Activated naive CD4-positive, alpha-beta T cell treated with anti-CD3 and anti-CD28 coated beads, Interleukin-2, amount 50 U/mL, for 24 hours (primary cell): ENCODE data around the gene KAT7.
"Not testable (repeated sequence)": the region's sequence is repeated elsewhere in the genome, so short reads cannot be mapped to it uniquely, and the experiment has no call there.

ENCODE experiments used
- H3K27ac Mint-ChIP-seq: one replicate; pipeline ENCODE4 v1.8.0; 2021; ENCODE audit warnings: mild to moderate bottlenecking, mixed read lengths
- H3K27me3 Mint-ChIP-seq: one replicate; pipeline ENCODE4 v1.8.0; 2021; ENCODE audit warnings: mixed read lengths
- H3K36me3 Mint-ChIP-seq: one replicate; pipeline ENCODE4 v1.8.0; 2021; ENCODE audit warnings: mixed read lengths
- H3K4me1 Mint-ChIP-seq: one replicate; pipeline ENCODE4 v1.8.0; 2021; ENCODE audit warnings: mixed read lengths
- H3K4me3 Mint-ChIP-seq: one replicate; pipeline ENCODE4 v1.8.0; 2021; ENCODE audit warnings: mild to moderate bottlenecking, mixed read lengths
- H3K9me3 Mint-ChIP-seq: one replicate; pipeline ENCODE4 v1.8.0; 2021; ENCODE audit warnings: mixed read lengths

Gene KAT7

GRCh38 chr17:49756323-49757150 is 31.9 kb upstream of the KAT7 start:
- no peaks in the 10 kb centered on the region for H3K27me3 Mint-ChIP-seq
- peaks cover 87% of the 10 kb centered on the region for H3K4me1 Mint-ChIP-seq
- peak overlapping the region; percentile 72 for H3K27ac Mint-ChIP-seq
- peak overlapping the region; percentile 33 for H3K4me3 Mint-ChIP-seq
- peaks cover 5% of the 10 kb centered on the region for H3K36me3 Mint-ChIP-seq
- H3K9me3 Mint-ChIP-seq = no peaks in the 10 kb centered on the region

- peaks cover 91% of the 10 kb centered on the region for H3K4me1 Mint-ChIP-seq
Measured at GRCh38 chr17:49757151-49757777, 31.2 kb upstream of the KAT7 start.

GRCh38 chr17:49758464-49759010 is 29.9 kb upstream of the KAT7 start:
- H3K4me3 Mint-ChIP-seq, H3K36me3 Mint-ChIP-seq, H3K27me3 Mint-ChIP-seq, H3K9me3 Mint-ChIP-seq: not testable (repeated sequence)
- Mint-ChIP-seq H3K27ac (peak overlapping the region; percentile 17), H3K4me1 (peaks cover 88% of the 10 kb centered on the region)

More at GRCh38 chr17:49757151-49757777, 31.2 kb upstream of the KAT7 start:
- no peaks in the 10 kb centered on the region for H3K9me3 Mint-ChIP-seq
- H3K27me3 Mint-ChIP-seq = no peaks in the 10 kb centered on the region
- no peak overlapping the region for H3K4me3 Mint-ChIP-seq
- H3K36me3 Mint-ChIP-seq = peaks cover 5% of the 10 kb centered on the region
- H3K27ac Mint-ChIP-seq = peak overlapping the region; percentile 72

GRCh38 chr17:49759203-49759602 is 29.3 kb upstream of the KAT7 start:
- peaks cover 83% of the 10 kb centered on the region for H3K4me1 Mint-ChIP-seq
- no peaks in the 10 kb centered on the region for H3K9me3 Mint-ChIP-seq
- no peak overlapping the region for H3K4me3 Mint-ChIP-seq
- peaks cover 5% of the 10 kb centered on the region for H3K36me3 Mint-ChIP-seq
- no peaks in the 10 kb centered on the region for H3K27me3 Mint-ChIP-seq
- peak overlapping the region; percentile 90 for H3K27ac Mint-ChIP-seq

- peak overlapping the region; percentile 90 for H3K27ac Mint-ChIP-seq
- no peaks in the 10 kb centered on the region for H3K27me3 Mint-ChIP-seq
Measured at GRCh38 chr17:49760296-49760695, 28.2 kb upstream of the KAT7 start.

GRCh38 chr17:49760932-49761558 is 27.4 kb upstream of the KAT7 start:
- Mint-ChIP-seq H3K9me3 (no peaks in the 10 kb centered on the region), H3K27me3 (no peaks in the 10 kb centered on the region), H3K4me1 (peaks cover 85% of the 10 kb centered on the region), H3K4me3 (peak overlapping the region; percentile 8), H3K27ac (peak overlapping the region; percentile 90), H3K36me3 (peaks cover 5% of the 10 kb centered on the region)

More at GRCh38 chr17:49760296-49760695, 28.2 kb upstream of the KAT7 start:
- Mint-ChIP-seq H3K36me3 (peaks cover 5% of the 10 kb centered on the region), H3K4me1 (peaks cover 86% of the 10 kb centered on the region), H3K4me3 (no peak overlapping the region), H3K9me3 (no peaks in the 10 kb centered on the region)

GRCh38 chr17:49762151-49762941 is 26.1 kb upstream of the KAT7 start:
- H3K4me1 Mint-ChIP-seq = peaks cover 72% of the 10 kb centered on the region
- peaks cover 2% of the 10 kb centered on the region for H3K36me3 Mint-ChIP-seq
- H3K9me3 Mint-ChIP-seq = no peaks in the 10 kb centered on the region
- peak overlapping the region; percentile 93 for H3K4me3 Mint-ChIP-seq
- H3K27ac Mint-ChIP-seq = peak overlapping the region; percentile 66
- no peaks in the 10 kb centered on the region for H3K27me3 Mint-ChIP-seq

- Mint-ChIP-seq H3K27ac (peak within 1 kb of the TSS; percentile 92), H3K4me1 (peaks cover 60% of the 10 kb centered on the region), H3K9me3 (no peaks in the 10 kb centered on the region)
Measured at GRCh38 chr17:49763735-49764558, 24.5 kb upstream of the KAT7 start, which contains the start of gene FAM117A. FAM117A (minus strand) TSS chr17:49764131; CDS start chr17:49764087, 44 bp downstream.

GRCh38 chr17:49764559-49765180 is 23.8 kb upstream of the KAT7 start:
- no peaks in the 10 kb centered on the region for H3K27me3 Mint-ChIP-seq
- peak overlapping the region; percentile 38 for H3K27ac Mint-ChIP-seq
- H3K4me1 Mint-ChIP-seq = peaks cover 53% of the 10 kb centered on the region
- no peaks in the 10 kb centered on the region for H3K36me3 Mint-ChIP-seq
- H3K4me3 Mint-ChIP-seq = peak overlapping the region; percentile 79
- no peaks in the 10 kb centered on the region for H3K9me3 Mint-ChIP-seq

More at GRCh38 chr17:49763735-49764558, 24.5 kb upstream of the KAT7 start, which contains the start of gene FAM117A:
- H3K36me3 Mint-ChIP-seq = peaks cover 2% of the 10 kb centered on the region
- no peaks in the 10 kb centered on the region for H3K27me3 Mint-ChIP-seq
- H3K4me3 Mint-ChIP-seq = peak within 1 kb of the TSS; percentile 93

GRCh38 chr17:49766918-49767530 is 21.5 kb upstream of the KAT7 start:
- H3K4me1 Mint-ChIP-seq = peaks cover 31% of the 10 kb centered on the region
- no peak overlapping the region for H3K4me3 Mint-ChIP-seq
- no peaks in the 10 kb centered on the region for H3K36me3 Mint-ChIP-seq
- no peak overlapping the region for H3K27ac Mint-ChIP-seq
- H3K9me3 Mint-ChIP-seq = no peaks in the 10 kb centered on the region
- no peaks in the 10 kb centered on the region for H3K27me3 Mint-ChIP-seq

- H3K27me3 Mint-ChIP-seq = no peaks in the 10 kb centered on the region
- no peaks in the 10 kb centered on the region for H3K9me3 Mint-ChIP-seq
- no peaks in the 10 kb centered on the region for H3K36me3 Mint-ChIP-seq
- H3K4me1 Mint-ChIP-seq = no peaks in the 10 kb centered on the region
- H3K4me3 Mint-ChIP-seq = no peak overlapping the region
- H3K27ac Mint-ChIP-seq = no peak overlapping the region
Measured at GRCh38 chr17:49775546-49776260, 12.8 kb upstream of the KAT7 start.

GRCh38 chr17:49776551-49777300 is 11.8 kb upstream of the KAT7 start:
- H3K9me3 Mint-ChIP-seq = no peaks in the 10 kb centered on the region
- no peaks in the 10 kb centered on the region for H3K27me3 Mint-ChIP-seq
- H3K27ac Mint-ChIP-seq = no peak overlapping the region
- H3K36me3 Mint-ChIP-seq = no peaks in the 10 kb centered on the region
- no peak overlapping the region for H3K4me3 Mint-ChIP-seq
- H3K4me1 Mint-ChIP-seq = no peaks in the 10 kb centered on the region
